ENCODE data around the gene GLT1D1.

GRCh38 chr12:128944956-128945355, 91.7 kb downstream of the GLT1D1 start:
- no peak for TF ChIP-seq NFIC (IDR thresholded peaks at IDR 0.05)
- no peak for TF ChIP-seq USF1 (IDR thresholded peaks at IDR 0.05)
- no peak for TF ChIP-seq FOXM1 (IDR thresholded peaks at IDR 0.05; ENCODE audit: borderline replicate concordance, low read depth)
- no peak for TF ChIP-seq MAX (IDR thresholded peaks at IDR 0.05)
- no peak for TF ChIP-seq CREB1 (IDR thresholded peaks at IDR 0.05; ENCODE audit: low read depth)
- no peak for TF ChIP-seq EGR1 (IDR thresholded peaks at IDR 0.05)
- no peak for TF ChIP-seq CEBPB (IDR thresholded peaks at IDR 0.05)
- no peak for TF ChIP-seq EP300 (IDR thresholded peaks at IDR 0.05; ENCODE audit: borderline replicate concordance)
- no peak for TF ChIP-seq REST (IDR thresholded peaks at IDR 0.05; ENCODE audit: low read depth)
- TF ChIP-seq RAD21 (IDR thresholded peaks at IDR 0.05; ENCODE audit: low read depth) = no peak
- no peak for TF ChIP-seq TAF1 (IDR thresholded peaks at IDR 0.05; ENCODE audit: low read depth)
- TF ChIP-seq TCF12 (IDR thresholded peaks at IDR 0.05; ENCODE audit: low read depth) = no peak
